Measurements from ENCODE around the gene COG4.

The COG4 gene

GRCh38 chr16:70430667-70431536 lies 92.5 kb downstream of the COG4 start:
- DNase-seq = no peak

Measured in fibroblast of skin of right quadriceps (primary cell).